Rectal smooth muscle tissue (tissue), 1 donor: ENCODE data around the gene MYO6.

Experiments used
- H3K27ac ChIP-seq: one replicate; pipeline ENCODE4 v1.7.0; 2013; ENCODE audit warnings: low read depth, low read length, inconsistent platforms
- H3K27me3 ChIP-seq: one replicate; pipeline ENCODE4 v1.7.0; 2013; ENCODE audit warnings: low read length; ENCODE audit not compliant: control insufficient read depth, insufficient read depth
- H3K36me3 ChIP-seq: one replicate; pipeline ENCODE4 v1.7.0; 2013; ENCODE audit warnings: low read length; ENCODE audit not compliant: control insufficient read depth, insufficient read depth
- H3K4me1 ChIP-seq: one replicate; pipeline ENCODE4 v1.7.0; 2013; ENCODE audit warnings: low read length; ENCODE audit not compliant: control insufficient read depth, insufficient read depth
- H3K4me3 ChIP-seq: one replicate; pipeline ENCODE4 v1.7.0; 2013; ENCODE audit warnings: low read length
- H3K9ac ChIP-seq: one replicate; pipeline ENCODE4 v1.7.0; 2013; ENCODE audit warnings: low read length

The MYO6 gene

GRCh38 chr6:75748003-75748742 lies 866 bp upstream of the MYO6 start:
- Histone ChIP-seq H3K4me3 (peak overlapping the region; percentile 93), H3K27ac (peak overlapping the region; percentile 84), H3K9ac (peak overlapping the region; percentile 80), H3K36me3 (no peaks in the 10 kb centered on the region), H3K4me1 (peaks cover 2% of the 10 kb centered on the region), H3K27me3 (no peaks in the 10 kb centered on the region)

- no peak overlapping the region for H3K9ac ChIP-seq
- H3K4me3 ChIP-seq = no peak overlapping the region
- no peaks in the 10 kb centered on the region for H3K27me3 ChIP-seq
- H3K27ac ChIP-seq = no peak overlapping the region
- H3K36me3 ChIP-seq = no peaks in the 10 kb centered on the region
- peaks cover 2% of the 10 kb centered on the region for H3K4me1 ChIP-seq
Observed at GRCh38 chr6:75751443-75751842, 2.4 kb downstream of the MYO6 start.

GRCh38 chr6:75752365-75752764 lies 3.3 kb downstream of the MYO6 start:
- no peaks in the 10 kb centered on the region for H3K27me3 ChIP-seq
- H3K9ac ChIP-seq = no peak overlapping the region
- no peak overlapping the region for H3K4me3 ChIP-seq
- H3K27ac ChIP-seq = no peak overlapping the region
- H3K36me3 ChIP-seq = no peaks in the 10 kb centered on the region
- H3K4me1 ChIP-seq = peaks cover 2% of the 10 kb centered on the region

- Histone ChIP-seq H3K36me3 (no peaks in the 10 kb centered on the region), H3K4me3 (no peak overlapping the region), H3K9ac (no peak overlapping the region), H3K27me3 (no peaks in the 10 kb centered on the region), H3K27ac (no peak overlapping the region), H3K4me1 (peaks cover 2% of the 10 kb centered on the region)
Observed at GRCh38 chr6:75755704-75756103, 6.7 kb downstream of the MYO6 start.

- Histone ChIP-seq H3K36me3 (no peaks in the 10 kb centered on the region), H3K4me3 (no peak overlapping the region), H3K9ac (no peak overlapping the region), H3K27ac (no peak overlapping the region), H3K27me3 (no peaks in the 10 kb centered on the region), H3K4me1 (no peaks in the 10 kb centered on the region)
Observed at GRCh38 chr6:75757295-75757694, 8.3 kb downstream of the MYO6 start.

- Histone ChIP-seq H3K4me1 (no peaks in the 10 kb centered on the region), H3K4me3 (no peak overlapping the region)
Observed at GRCh38 chr6:75758061-75758460, 9.0 kb downstream of the MYO6 start.

GRCh38 chr6:75759207-75759606 lies 10.2 kb downstream of the MYO6 start:
- H3K27ac ChIP-seq = no peak overlapping the region
- no peaks in the 10 kb centered on the region for H3K27me3 ChIP-seq
- no peak overlapping the region for H3K4me3 ChIP-seq
- no peak overlapping the region for H3K9ac ChIP-seq
- no peaks in the 10 kb centered on the region for H3K36me3 ChIP-seq
- no peaks in the 10 kb centered on the region for H3K4me1 ChIP-seq

More at GRCh38 chr6:75758061-75758460, 9.0 kb downstream of the MYO6 start:
- no peak overlapping the region for H3K9ac ChIP-seq
- no peaks in the 10 kb centered on the region for H3K36me3 ChIP-seq
- H3K27ac ChIP-seq = no peak overlapping the region
- H3K27me3 ChIP-seq = no peaks in the 10 kb centered on the region

- Histone ChIP-seq H3K4me1 (no peaks in the 10 kb centered on the region), H3K27ac (no peak overlapping the region), H3K4me3 (no peak overlapping the region), H3K36me3 (no peaks in the 10 kb centered on the region), H3K9ac (no peak overlapping the region), H3K27me3 (no peaks in the 10 kb centered on the region)
Observed at GRCh38 chr6:75760320-75760719, 11.3 kb downstream of the MYO6 start.

- Histone ChIP-seq H3K9ac (no peak overlapping the region), H3K27ac (no peak overlapping the region), H3K36me3 (no peaks in the 10 kb centered on the region), H3K4me3 (no peak overlapping the region), H3K27me3 (no peaks in the 10 kb centered on the region), H3K4me1 (no peaks in the 10 kb centered on the region)
Observed at GRCh38 chr6:75761489-75761888, 12.4 kb downstream of the MYO6 start.

- no peak overlapping the region for H3K9ac ChIP-seq
- no peak overlapping the region for H3K4me3 ChIP-seq
- no peaks in the 10 kb centered on the region for H3K36me3 ChIP-seq
- H3K27ac ChIP-seq = no peak overlapping the region
- H3K4me1 ChIP-seq = no peaks in the 10 kb centered on the region
- H3K27me3 ChIP-seq = no peaks in the 10 kb centered on the region
Observed at GRCh38 chr6:75762063-75762462, 13.0 kb downstream of the MYO6 start.

- H3K4me1 ChIP-seq = no peaks in the 10 kb centered on the region
- no peaks in the 10 kb centered on the region for H3K27me3 ChIP-seq
- H3K9ac ChIP-seq = no peak overlapping the region
Observed at GRCh38 chr6:75766387-75766786, 17.3 kb downstream of the MYO6 start.

GRCh38 chr6:75770844-75771243 lies 21.8 kb downstream of the MYO6 start:
- Histone ChIP-seq H3K27me3 (no peaks in the 10 kb centered on the region), H3K36me3 (no peaks in the 10 kb centered on the region), H3K4me1 (no peaks in the 10 kb centered on the region), H3K4me3 (no peak overlapping the region), H3K27ac (no peak overlapping the region), H3K9ac (no peak overlapping the region)

More at GRCh38 chr6:75766387-75766786, 17.3 kb downstream of the MYO6 start:
- H3K36me3 ChIP-seq = no peaks in the 10 kb centered on the region
- H3K27ac ChIP-seq = no peak overlapping the region
- H3K4me3 ChIP-seq = no peak overlapping the region

- H3K4me1 ChIP-seq = no peaks in the 10 kb centered on the region
Observed at GRCh38 chr6:75775219-75775618, 26.2 kb downstream of the MYO6 start.

More at GRCh38 chr6:75775219-75775618, 26.2 kb downstream of the MYO6 start:
- H3K27ac ChIP-seq = no peak overlapping the region
- no peak overlapping the region for H3K9ac ChIP-seq
- no peaks in the 10 kb centered on the region for H3K27me3 ChIP-seq
- H3K4me3 ChIP-seq = no peak overlapping the region
- no peaks in the 10 kb centered on the region for H3K36me3 ChIP-seq
